ENCODE measurements around the gene TNFAIP8. TPM values are rescaled to one million over a fixed set of nuclear protein-coding genes. Genes with fewer than 3 reads are reported as not detected.

The TNFAIP8 gene
- total and polyA plus RNA-seq, 10 of the 15 experiments (the other 5 are each of a cell fraction or from before 2014, with no cell fraction given) = 124 to 324 (median 177) TPM

GRCh38 chr5:119393746-119394145 lies 37.9 kb downstream of the TNFAIP8 start:
- ATAC-seq = no peak
- H3K9ac ChIP-seq (ENCODE audit: control insufficient read depth, insufficient read depth, low read length) = no peak overlapping the region
- H3K36me3 ChIP-seq (ENCODE audit: control insufficient read depth in 2 of 2, insufficient read depth in 2 of 2, low read length in 1 of 2) = peaks cover 7 to 22% of the 10 kb centered on the region in 2 experiments
- CTCF ChIA-PET = interaction anchor here (0.6 to 5.5 kb wide), 11 partner anchors 15 to 406 kb away, joined by 3 to 49 read pairs (median 5); partner anchors contain the start of gene DTWD2
- H3K9me3 ChIP-seq (replicated peaks; ENCODE audit: control insufficient read depth, insufficient read depth, low read length) = no peaks in the 10 kb centered on the region
- intact Hi-C loops (cut with micrococcal nuclease; ENCODE audit: unreplicated experiment) (no loop called here), in situ Hi-C loops (cut with MboI) (no loop called here)
- no TSS peak for BruUV-seq (replicated peaks)
- SMC1A ChIA-PET (ENCODE audit: uncharacterized antibody, unreplicated experiment) = interaction anchor here (0.6 to 26.7 kb wide), 15 partner anchors 10 to 196 kb away, joined by 3 to 583 read pairs (median 4); no protein-coding TSS in a partner anchor
- no peak overlapping the region for H2AFZ ChIP-seq (ENCODE audit: control insufficient read depth, low read depth, low read length)
- no peak overlapping the region for H3K4me2 ChIP-seq (ENCODE audit: control insufficient read depth, insufficient read depth)
- WGBS (ENCODE audit: insufficient coverage, insufficient replicate concordance, low lambda C conversion rate, missing lambda C conversion rate) = 50% methylated on average over 1 of the region's 1 CpG
- peak overlapping the region; percentile 64; the same call in 1 of the 2 replicates for H3K27ac ChIP-seq (ENCODE audit: control insufficient read depth, insufficient read depth)
- peaks cover 83% of the 10 kb centered on the region for H3K4me1 ChIP-seq (ENCODE audit: control insufficient read depth, insufficient read depth, low read length)
- RAD21 ChIA-PET (ENCODE audit: unreplicated experiment) = interaction anchor here (0.8 to 2.0 kb wide), 6 partner anchors 10 to 59 kb away, joined by 3 to 9 read pairs (median 4); no protein-coding TSS in a partner anchor
- peaks cover 80% of the 10 kb centered on the region for H3K79me2 ChIP-seq (ENCODE audit: control insufficient read depth, insufficient read depth, low read length)
- no peaks in the 10 kb centered on the region for H3K27me3 ChIP-seq (replicated peaks in 1 of 2; ENCODE audit: control insufficient read depth in 2 of 2, insufficient read depth in 2 of 2, low read length in 1 of 2)
- POLR2A ChIA-PET = interaction anchor here (0.6 to 2.7 kb wide), 7 partner anchors 9 to 57 kb away, joined by 3 to 17 read pairs (median 5); partner anchors contain the start of gene TNFAIP8
- H3K4me3 ChIP-seq = no peak overlapping the region
- DNase-seq (ENCODE audit: low read depth, low spot score) = no peak
- no peak for TF ChIP-seq TAF1 (IDR thresholded peaks at IDR 0.05; ENCODE audit: borderline replicate concordance, low read depth, low read length)
- no peak for TF ChIP-seq MAX (IDR thresholded peaks at IDR 0.05; ENCODE audit: low read depth, low read length)
- TF ChIP-seq BRCA1 (IDR thresholded peaks at IDR 0.05; ENCODE audit: low read depth, low read length) = no peak
- no peak for FAIRE-seq
- peaks cover 2% of the 10 kb centered on the region; the same call in 1 of the 2 replicates for H4K20me1 ChIP-seq (ENCODE audit: control insufficient read depth, insufficient read depth)

GRCh38 chr5:119395080-119395836 lies 39.4 kb downstream of the TNFAIP8 start:
- H3K4me3 ChIP-seq = no peak overlapping the region
- TF ChIP-seq PAX5 (IDR thresholded peaks at IDR 0.05; ENCODE audit: borderline replicate concordance, low read depth, low read length) = 0 out of 2 replicates have a peak, but pooled peaks have one; percentile 35
- no peak for TF ChIP-seq MTA2 (IDR thresholded peaks at IDR 0.05; ENCODE audit: low read depth)
- TF ChIP-seq FOXM1 (IDR thresholded peaks at IDR 0.05; ENCODE audit: low read depth, low read length) = peak; percentile 83; the same call in 1 of the 2 replicates
- peak; percentile 79 for TF ChIP-seq JUNB (IDR thresholded peaks at IDR 0.05)
- peak; percentile 52; the same call in 1 of the 2 replicates for TF ChIP-seq IKZF1 (conservative IDR thresholded peaks at IDR 0.05)
- peak; percentile 31; the same call in 1 of the 2 replicates for TF ChIP-seq BCL11A (IDR thresholded peaks at IDR 0.05; ENCODE audit: low read depth, low read length)
- TF ChIP-seq CHD1 (IDR thresholded peaks at IDR 0.05; ENCODE audit: low read depth, low read length) = no peak
- no peak for TF ChIP-seq YY1 (IDR thresholded peaks at IDR 0.05; ENCODE audit: low read depth, low read length)
- no peak for TF ChIP-seq MYC (IDR thresholded peaks at IDR 0.05; ENCODE audit: insufficient read depth, insufficient read length, insufficient replicate concordance, low read length, severe bottlenecking)
- TF ChIP-seq BHLHE40 (IDR thresholded peaks at IDR 0.05; ENCODE audit: borderline replicate concordance in 1 of 2, low read depth in 2 of 2, low read length in 1 of 2) = no peak
- TF ChIP-seq EED (IDR thresholded peaks at IDR 0.05; ENCODE audit: low read depth) = peak; percentile 76
- TF ChIP-seq TAF1 (IDR thresholded peaks at IDR 0.05; ENCODE audit: borderline replicate concordance, low read depth, low read length) = no peak
- peak; percentile 60 for TF ChIP-seq POLR2A (IDR thresholded peaks at IDR 0.05; ENCODE audit: low read depth, low read length)
- TF ChIP-seq NR2F1 (conservative IDR thresholded peaks at IDR 0.05) = no peak

More at GRCh38 chr5:119395080-119395836, 39.4 kb downstream of the TNFAIP8 start:
- SMC1A ChIA-PET (ENCODE audit: uncharacterized antibody, unreplicated experiment) = interaction anchor here (0.7 to 26.7 kb wide), 11 partner anchors 11 to 105 kb away, joined by 3 to 583 read pairs (median 4); partner anchors contain the start of gene TNFAIP8
- Histone ChIP-seq H2AFZ (ENCODE audit: control insufficient read depth, low read depth, low read length) (no peak overlapping the region), H3K4me2 (ENCODE audit: control insufficient read depth, insufficient read depth) (peak overlapping the region; percentile 74), H3K36me3 (ENCODE audit: control insufficient read depth in 2 of 2, insufficient read depth in 2 of 2, low read length in 1 of 2) (peaks cover 7 to 17% of the 10 kb centered on the region in 2 experiments), H3K9ac (ENCODE audit: control insufficient read depth, insufficient read depth, low read length) (peak overlapping the region; percentile 19; the same call in 1 of the 2 replicates), H3K27ac (ENCODE audit: control insufficient read depth, insufficient read depth) (peak overlapping the region; percentile 64), H4K20me1 (ENCODE audit: control insufficient read depth, insufficient read depth) (peaks cover 2% of the 10 kb centered on the region; the same call in 1 of the 2 replicates), H3K9me3 (replicated peaks; ENCODE audit: control insufficient read depth, insufficient read depth, low read length) (no peaks in the 10 kb centered on the region), H3K27me3 (replicated peaks in 1 of 2; ENCODE audit: control insufficient read depth in 2 of 2, insufficient read depth in 2 of 2, low read length in 1 of 2) (no peaks in the 10 kb centered on the region), H3K4me1 (ENCODE audit: control insufficient read depth, insufficient read depth, low read length) (peaks cover 84% of the 10 kb centered on the region), H3K79me2 (ENCODE audit: control insufficient read depth, insufficient read depth, low read length) (peaks cover 66% of the 10 kb centered on the region)
- WGBS (ENCODE audit: insufficient coverage, insufficient replicate concordance, low lambda C conversion rate, missing lambda C conversion rate) = 43% methylated on average over 8 of the region's 8 CpGs
- CTCF ChIA-PET = interaction anchor here (0.8 to 2.8 kb wide), 7 partner anchors 9 to 407 kb away, joined by 3 to 9 read pairs (median 4); partner anchors contain the start of gene DTWD2
- in situ Hi-C loops (cut with MboI) = loop anchor here (5.0 kb wide), 1 partner anchor 73 kb away; no protein-coding TSS in a partner anchor
- BruUV-seq (replicated peaks) = no TSS peak
- RAD21 ChIA-PET (ENCODE audit: unreplicated experiment) = interaction anchor here (0.8 to 4.0 kb wide), 12 partner anchors 10 to 60 kb away, joined by 3 to 17 read pairs (median 4); no protein-coding TSS in a partner anchor
- ATAC-seq = peak; percentile 63
- POLR2A ChIA-PET = interaction anchor here (0.7 to 1.4 kb wide), 8 partner anchors 10 to 105 kb away, joined by 3 to 7 read pairs (median 3); no protein-coding TSS in a partner anchor
- peak; percentile 76 for FAIRE-seq
- peak; percentile 53 for DNase-seq (ENCODE audit: low read depth, low spot score)
- intact Hi-C loops (cut with micrococcal nuclease; ENCODE audit: unreplicated experiment) = loop anchor here (5.0 kb wide), 3 partner anchors 38 to 323 kb away; partner anchors contain the start of genes DMXL1 and TNFAIP8

All from GM12878 (cell line).